ENCODE data around the gene COQ10A.

The COQ10A gene

GRCh38 chr12:56266693-56267442 lies at the start of gene COQ10A:
COQ10A (plus strand) TSS chr12:56266942; CDS start chr12:56267119, 177 bp downstream.
- CTCF ChIA-PET, result interaction anchor here (0.6 to 7.2 kb wide), 29 partner anchors 8 to 271 kb away, joined by 3 to 64 read pairs (median 4); partner anchors contain the start of genes ANKRD52, RNF41 and SMARCC2
- DNase-seq (ENCODE audit: extremely low spot score), result peak; percentile 94
- peak; percentile 43 for TF ChIP-seq CTCF (IDR thresholded peaks at IDR 0.05; ENCODE audit: control extremely low read depth, extremely low read depth, low read depth, missing control alignments)
- POLR2A ChIA-PET, result interaction anchor here (0.6 to 1.4 kb wide), 2 partner anchors 21 to 93 kb away, joined by 4 to 5 read pairs; partner anchors contain the start of gene STAT2

GRCh38 chr12:56219840-56220239 lies 46.9 kb upstream of the COQ10A start:
- ChIA-PET POLR2A (no interaction called here), CTCF (interaction anchor here (0.7 to 3.9 kb wide), 3 partner anchors 12 to 102 kb away, joined by 3 to 44 read pairs (median 34); partner anchors contain the start of gene ZC3H10)
- no peak for TF ChIP-seq CTCF (IDR thresholded peaks at IDR 0.05; ENCODE audit: control extremely low read depth, extremely low read depth, low read depth, missing control alignments)
- no peak for DNase-seq (ENCODE audit: extremely low spot score)

GRCh38 chr12:56220611-56221231 lies 46.0 kb upstream of the COQ10A start:
- ChIA-PET POLR2A (interaction anchor here (0.6 to 1.8 kb wide), 5 partner anchors 31 to 479 kb away, joined by 3 to 7 read pairs (median 6); partner anchors contain the start of genes SMARCC2 and STAT2), CTCF (interaction anchor here (0.7 to 3.9 kb wide), 13 partner anchors 8 to 374 kb away, joined by 3 to 44 read pairs (median 11); partner anchors contain the start of genes ANKRD52 and ZC3H10)
- DNase-seq (ENCODE audit: extremely low spot score), result no peak
- TF ChIP-seq CTCF (IDR thresholded peaks at IDR 0.05; ENCODE audit: control extremely low read depth, extremely low read depth, low read depth, missing control alignments), result no peak

- ChIA-PET POLR2A (interaction anchor here (0.5 to 1.8 kb wide), 12 partner anchors 9 to 480 kb away, joined by 3 to 8 read pairs (median 4); partner anchors contain the start of genes RAB5B, SMARCC2 and STAT2), CTCF (interaction anchor here (0.9 to 3.9 kb wide), 26 partner anchors 8 to 483 kb away, joined by 3 to 44 read pairs (median 6); partner anchors contain the start of genes ANKRD52, CNPY2, COQ10A and SMARCC2)
- DNase-seq (ENCODE audit: extremely low spot score), result peak; percentile 39
- TF ChIP-seq CTCF (IDR thresholded peaks at IDR 0.05; ENCODE audit: control extremely low read depth, extremely low read depth, low read depth, missing control alignments), result no peak
These were observed 45.4 kb upstream of the COQ10A start for GRCh38 chr12:56221232-56221756.

- ChIA-PET POLR2A (interaction anchor here (0.5 to 1.8 kb wide), 12 partner anchors 9 to 448 kb away, joined by 3 to 9 read pairs (median 4); partner anchors contain the start of genes RAB5B, SMARCC2, STAT2 and ZC3H10), CTCF (interaction anchor here (0.8 to 3.9 kb wide), 36 partner anchors 9 to 483 kb away, joined by 3 to 44 read pairs (median 4); partner anchors contain the start of genes ANKRD52, CNPY2, COQ10A and ERBB3)
- no peak for TF ChIP-seq CTCF (IDR thresholded peaks at IDR 0.05; ENCODE audit: control extremely low read depth, extremely low read depth, low read depth, missing control alignments)
- peak; percentile 97 for DNase-seq (ENCODE audit: extremely low spot score)
These were observed 44.8 kb upstream of the COQ10A start, which contains the start of gene RNF41 for GRCh38 chr12:56221757-56222530. RNF41 (minus strand) TSS chr12:56221922; CDS start chr12:56214047, 7,875 bp downstream.

Data from GM10248 (cell line).